WTC11 (cell line): ENCODE results near the gene DNAJC16.

Source experiments
- ESRRA ChIP-seq: sonication (generic); formaldehyde crosslinking; IDR thresholded peaks from 2 replicates; pipeline ENCODE4 v1.8.1; 2022; ENCODE audit warnings: mild to moderate bottlenecking, missing genetic modification reagents, borderline replicate concordance
- TF ChIP-seq, protein P1 (sequence below): sonication (generic); formaldehyde crosslinking; IDR thresholded peaks from 2 replicates; pipeline ENCODE4 v1.8.1; 2023; ENCODE audit warnings: mild to moderate bottlenecking, missing genetic modification reagents, moderate library complexity
- TF ChIP-seq, protein P2 (sequence below): fragments of 200-600 bp; IDR thresholded peaks from 2 replicates; pipeline ENCODE4 v1.8.0; 2022; ENCODE audit warnings: antibody characterized with exemption

DNA sequence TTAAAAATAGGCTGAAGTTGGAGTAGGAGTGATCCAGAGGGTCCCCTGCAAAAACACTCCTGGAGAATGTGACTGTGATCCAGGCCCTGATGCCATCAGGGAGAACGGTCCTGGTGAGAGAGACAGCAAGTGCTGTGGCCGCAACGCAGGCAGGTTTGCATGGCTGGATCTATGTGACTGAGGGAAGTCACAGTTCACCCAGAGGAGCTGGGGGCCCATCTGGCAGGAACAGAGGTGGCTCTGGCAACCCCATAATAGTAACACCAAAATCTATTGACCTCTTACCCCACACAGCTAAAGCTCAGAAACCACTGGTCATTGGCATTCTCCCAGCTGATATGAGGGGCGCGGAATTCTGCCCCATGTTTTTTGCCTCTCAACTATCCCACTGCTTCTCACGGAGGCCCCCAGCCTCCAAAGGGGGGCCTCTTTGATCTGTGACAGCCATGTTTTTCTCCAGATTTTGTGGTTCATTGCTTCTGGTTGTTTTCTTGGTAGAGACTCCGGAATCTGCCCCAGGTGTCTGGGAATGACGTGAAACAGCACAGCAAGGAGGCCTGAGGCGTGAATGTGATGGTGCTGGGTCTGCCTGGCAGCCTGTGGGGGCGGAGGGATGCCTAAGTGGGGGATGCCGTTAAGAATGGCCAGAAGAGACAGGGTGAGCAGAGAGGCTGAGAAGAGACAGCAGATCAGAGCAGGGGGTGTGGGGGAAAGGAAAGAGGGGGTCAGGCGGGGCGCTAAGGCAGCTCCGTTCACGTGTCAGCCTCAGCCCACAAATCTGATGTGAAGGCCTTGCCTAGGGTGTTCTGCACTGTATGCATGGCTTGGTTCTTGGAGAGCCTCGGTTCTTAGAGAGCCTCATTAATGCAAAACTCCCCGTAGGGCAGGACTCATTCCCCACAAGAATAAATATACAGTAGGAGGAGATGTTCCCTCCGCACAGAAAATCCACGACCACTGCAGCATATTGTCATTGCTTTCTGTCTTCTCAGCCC, 26.2 kb upstream of the DNAJC16 start:
- TF ChIP-seq, protein P1, sequence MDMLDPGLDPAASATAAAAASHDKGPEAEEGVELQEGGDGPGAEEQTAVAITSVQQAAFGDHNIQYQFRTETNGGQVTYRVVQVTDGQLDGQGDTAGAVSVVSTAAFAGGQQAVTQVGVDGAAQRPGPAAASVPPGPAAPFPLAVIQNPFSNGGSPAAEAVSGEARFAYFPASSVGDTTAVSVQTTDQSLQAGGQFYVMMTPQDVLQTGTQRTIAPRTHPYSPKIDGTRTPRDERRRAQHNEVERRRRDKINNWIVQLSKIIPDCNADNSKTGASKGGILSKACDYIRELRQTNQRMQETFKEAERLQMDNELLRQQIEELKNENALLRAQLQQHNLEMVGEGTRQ (CRISPR knock-in tag), result no peak
- TF ChIP-seq, protein P2, sequence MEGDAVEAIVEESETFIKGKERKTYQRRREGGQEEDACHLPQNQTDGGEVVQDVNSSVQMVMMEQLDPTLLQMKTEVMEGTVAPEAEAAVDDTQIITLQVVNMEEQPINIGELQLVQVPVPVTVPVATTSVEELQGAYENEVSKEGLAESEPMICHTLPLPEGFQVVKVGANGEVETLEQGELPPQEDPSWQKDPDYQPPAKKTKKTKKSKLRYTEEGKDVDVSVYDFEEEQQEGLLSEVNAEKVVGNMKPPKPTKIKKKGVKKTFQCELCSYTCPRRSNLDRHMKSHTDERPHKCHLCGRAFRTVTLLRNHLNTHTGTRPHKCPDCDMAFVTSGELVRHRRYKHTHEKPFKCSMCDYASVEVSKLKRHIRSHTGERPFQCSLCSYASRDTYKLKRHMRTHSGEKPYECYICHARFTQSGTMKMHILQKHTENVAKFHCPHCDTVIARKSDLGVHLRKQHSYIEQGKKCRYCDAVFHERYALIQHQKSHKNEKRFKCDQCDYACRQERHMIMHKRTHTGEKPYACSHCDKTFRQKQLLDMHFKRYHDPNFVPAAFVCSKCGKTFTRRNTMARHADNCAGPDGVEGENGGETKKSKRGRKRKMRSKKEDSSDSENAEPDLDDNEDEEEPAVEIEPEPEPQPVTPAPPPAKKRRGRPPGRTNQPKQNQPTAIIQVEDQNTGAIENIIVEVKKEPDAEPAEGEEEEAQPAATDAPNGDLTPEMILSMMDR, result no peak
- TF ChIP-seq ESRRA (CRISPR knock-in tag), result no peak
